Choroid plexus epithelial cell (primary cell): ENCODE measurements around the gene CFAP157.

ENCODE experiments used
- DNase-seq: peaks from one replicate; pipeline ENCODE4 v3.0.0-alpha.2; 2010; ENCODE audit warnings: low read depth
- H3K4me3 ChIP-seq: 2 replicates; pipeline ENCODE4 v1.5.1; 2011; ENCODE audit warnings: low read depth, mild to moderate bottlenecking, control low read depth, low read length, moderate library complexity
- CTCF ChIP-seq: conservative IDR thresholded peaks from 2 replicates; pipeline ENCODE4 v1.5.1; 2011; ENCODE audit warnings: low read depth, mild to moderate bottlenecking, control low read depth, inconsistent platforms, low read length, moderate library complexity

Gene CFAP157

GRCh38 chr9:127667127-127667844, 39.5 kb upstream of the CFAP157 start:
- no peak for TF ChIP-seq CTCF
- no peak overlapping the region for H3K4me3 ChIP-seq
- DNase-seq, result no peak

GRCh38 chr9:127667906-127668305, 38.9 kb upstream of the CFAP157 start:
- no peak overlapping the region for H3K4me3 ChIP-seq
- TF ChIP-seq CTCF, result no peak
- DNase-seq, result no peak

- TF ChIP-seq CTCF, result no peak
- DNase-seq, result no peak
- no peak overlapping the region for H3K4me3 ChIP-seq
Measured at GRCh38 chr9:127673234-127673633, 33.6 kb upstream of the CFAP157 start.

GRCh38 chr9:127676638-127677037, 30.1 kb upstream of the CFAP157 start:
- H3K4me3 ChIP-seq, result no peak overlapping the region
- TF ChIP-seq CTCF, result no peak
- peak; percentile 47 for DNase-seq

- no peak for DNase-seq
- H3K4me3 ChIP-seq, result no peak overlapping the region
- no peak for TF ChIP-seq CTCF
Measured at GRCh38 chr9:127679506-127679905, 27.3 kb upstream of the CFAP157 start.

- no peak overlapping the region for H3K4me3 ChIP-seq
- DNase-seq, result no peak
- no peak for TF ChIP-seq CTCF
Measured at GRCh38 chr9:127680226-127680625, 26.6 kb upstream of the CFAP157 start.

- no peak for DNase-seq
- no peak overlapping the region for H3K4me3 ChIP-seq
- no peak for TF ChIP-seq CTCF
Measured at GRCh38 chr9:127680846-127681245, 25.9 kb upstream of the CFAP157 start.
